ENCODE results near the gene PNCK.

Gene PNCK

GRCh38 chrX:153639177-153640044, 34.2 kb downstream of the PNCK start:
- no peak for DNase-seq

GRCh38 chrX:153638436-153639176, 35.0 kb downstream of the PNCK start:
- no peak for DNase-seq

- no peak for DNase-seq
Measured at GRCh38 chrX:153638041-153638371, 35.6 kb downstream of the PNCK start.

GRCh38 chrX:153637121-153638040, 36.2 kb downstream of the PNCK start:
- DNase-seq: no peak

- no peak for DNase-seq
Measured at GRCh38 chrX:153636716-153637115, 36.9 kb downstream of the PNCK start.

- DNase-seq: no peak
Measured at GRCh38 chrX:153635788-153636668, 37.6 kb downstream of the PNCK start.

- no peak for DNase-seq
Measured at GRCh38 chrX:153635388-153635787, 38.2 kb downstream of the PNCK start.

GRCh38 chrX:153634832-153635231, 38.8 kb downstream of the PNCK start:
- DNase-seq: no peak

- DNase-seq: no peak
Measured at GRCh38 chrX:153634236-153634635, 39.4 kb downstream of the PNCK start.

GRCh38 chrX:153633607-153634180, 39.9 kb downstream of the PNCK start:
- no peak for DNase-seq

- DNase-seq: no peak
Measured at GRCh38 chrX:153633048-153633447, 40.6 kb downstream of the PNCK start.

GRCh38 chrX:153632595-153632946, 41.0 kb downstream of the PNCK start:
- no peak for DNase-seq

GRCh38 chrX:153631907-153632594, 41.6 kb downstream of the PNCK start:
- no peak for DNase-seq

- no peak for DNase-seq
Measured at GRCh38 chrX:153631346-153631745, 42.3 kb downstream of the PNCK start.

GRCh38 chrX:153628665-153629064, 44.9 kb downstream of the PNCK start:
- no peak for DNase-seq

GRCh38 chrX:153628129-153628528, 45.5 kb downstream of the PNCK start:
- no peak for DNase-seq

GRCh38 chrX:153627675-153628111, 45.9 kb downstream of the PNCK start:
- DNase-seq: no peak

GRCh38 chrX:153626863-153627674, 46.5 kb downstream of the PNCK start:
- no peak for DNase-seq

GRCh38 chrX:153626025-153626633, 47.5 kb downstream of the PNCK start:
- DNase-seq: no peak

All from NCI-H2029 treated with DMSO at 0.1 percent for 48 hours (cell line).